CD4-positive, CD25-positive, alpha-beta regulatory T cell (primary cell): ENCODE data around the gene ALS2CL. TPM values are rescaled to one million over a fixed set of nuclear protein-coding genes. Genes with fewer than 3 reads are reported as not detected.

Experiments
- ATAC-seq, 2 donors: fragments of 150-1000 bp; cut with Tn5 transposase; one replicate each; pipeline ENCODE4 v1.10.0; 2021; ENCODE audit warnings: low read depth in 2 of 2, moderate number of reproducible peaks in 2 of 2, moderate library complexity in 1 of 2
- DNase-seq, 3 donors: peaks; one replicate each; pipeline versions ENCODE4 v3.0.0 to v3.0.0-alpha.2; 2012 to 2022; ENCODE audit warnings: mixed read lengths in 1 of 3
- H3K27ac ChIP-seq: one replicate; pipeline ENCODE4 v1.7.0; 2013; ENCODE audit warnings: mild to moderate bottlenecking, low read length; ENCODE audit not compliant: insufficient read depth, poor library complexity, severe bottlenecking
- H3K27me3 ChIP-seq: one replicate; pipeline ENCODE4 v1.7.0; 2013; ENCODE audit warnings: low read length; ENCODE audit not compliant: control insufficient read depth, insufficient read depth
- H3K36me3 ChIP-seq: one replicate; pipeline ENCODE4 v1.7.0; 2013; ENCODE audit warnings: mild to moderate bottlenecking, low read length, moderate library complexity; ENCODE audit not compliant: control insufficient read depth, insufficient read depth
- H3K4me1 ChIP-seq: 2 replicates; pipeline ENCODE4 v1.7.0; 2013; ENCODE audit warnings: mild to moderate bottlenecking, low read length; ENCODE audit not compliant: insufficient read depth, control insufficient read depth, poor library complexity, severe bottlenecking
- H3K4me3 ChIP-seq: one replicate; pipeline ENCODE4 v1.7.0; 2013; ENCODE audit warnings: low read depth, mild to moderate bottlenecking, low read length, moderate library complexity
- H3K9me3 ChIP-seq, 2 experiments: 1 replicate in 1 of 2; 2 replicates in 1 of 2; pipeline ENCODE4 v1.7.0; 2013; ENCODE audit warnings: low read length in 2 of 2, mild to moderate bottlenecking in 1 of 2, moderate library complexity in 1 of 2; ENCODE audit not compliant: control insufficient read depth in 2 of 2
- H3K27ac Mint-ChIP-seq, 3 donors: one replicate each; pipeline ENCODE4 v1.8.0; 2020 to 2022; ENCODE audit warnings: mild to moderate bottlenecking in 3 of 3, mixed read lengths in 3 of 3, moderate library complexity in 2 of 3
- H3K27me3 Mint-ChIP-seq: one replicate; pipeline ENCODE4 v1.8.0; 2022; ENCODE audit warnings: mild to moderate bottlenecking, mixed read lengths
- H3K36me3 Mint-ChIP-seq: one replicate; pipeline ENCODE4 v1.8.0; 2020; ENCODE audit warnings: mixed read lengths
- H3K4me1 Mint-ChIP-seq, 4 donors: one replicate each; pipeline ENCODE4 v1.8.0; 2020 to 2022; ENCODE audit warnings: mixed read lengths in 4 of 4, mild to moderate bottlenecking in 1 of 4
- H3K4me3 Mint-ChIP-seq, 4 donors: one replicate each; pipeline ENCODE4 v1.8.0; 2020 to 2022; ENCODE audit warnings: mild to moderate bottlenecking in 4 of 4, mixed read lengths in 4 of 4, moderate library complexity in 3 of 4
- H3K9me3 Mint-ChIP-seq, 7 donors: one replicate each; pipeline ENCODE4 v1.8.0; 2020 to 2022; ENCODE audit warnings: mixed read lengths in 7 of 7, mild to moderate bottlenecking in 3 of 7, moderate library complexity in 2 of 7
- polyA plus RNA-seq, 4 donors: library from polyadenylated mRNA; unstranded; fragments of 300-500 nt; fragmentation: Illumina TruSeq; gene quantifications; one replicate each; pipeline ENCODE4 v1.2.3, GENCODE V29; 2021
- total RNA-seq: library from RNA; stranded (reverse); gene quantifications from one replicate; pipeline ENCODE4 v1.2.3, GENCODE V29; 2022

Gene ALS2CL
- total and polyA plus RNA-seq, 5 donors from 2014 or later = 1.3 to 25.8 (median 1.7) TPM

- Histone ChIP-seq H3K9me3 (no peaks in the 10 kb centered on the region), H3K27me3 (peaks cover 2% of the 10 kb centered on the region), H3K36me3 (no peaks in the 10 kb centered on the region), H3K4me3 (no peak overlapping the region), H3K27ac (no peak overlapping the region), H3K4me1 (peaks cover 15% of the 10 kb centered on the region)
- Mint-ChIP-seq H3K4me1 (peaks cover 4 to 19% (median 11%) of the 10 kb centered on the region in 4 donors), H3K27me3 (peaks cover 7% of the 10 kb centered on the region), H3K27ac (no peak overlapping the region), H3K4me3 (no peak overlapping the region), H3K9me3 (no peaks in the 10 kb centered on the region), H3K36me3 (no peaks in the 10 kb centered on the region)
- ATAC-seq (no peak), DNase-seq (no peak)
Observed at GRCh38 chr3:46632792-46633191, 60.7 kb downstream of the ALS2CL start.

DNA sequence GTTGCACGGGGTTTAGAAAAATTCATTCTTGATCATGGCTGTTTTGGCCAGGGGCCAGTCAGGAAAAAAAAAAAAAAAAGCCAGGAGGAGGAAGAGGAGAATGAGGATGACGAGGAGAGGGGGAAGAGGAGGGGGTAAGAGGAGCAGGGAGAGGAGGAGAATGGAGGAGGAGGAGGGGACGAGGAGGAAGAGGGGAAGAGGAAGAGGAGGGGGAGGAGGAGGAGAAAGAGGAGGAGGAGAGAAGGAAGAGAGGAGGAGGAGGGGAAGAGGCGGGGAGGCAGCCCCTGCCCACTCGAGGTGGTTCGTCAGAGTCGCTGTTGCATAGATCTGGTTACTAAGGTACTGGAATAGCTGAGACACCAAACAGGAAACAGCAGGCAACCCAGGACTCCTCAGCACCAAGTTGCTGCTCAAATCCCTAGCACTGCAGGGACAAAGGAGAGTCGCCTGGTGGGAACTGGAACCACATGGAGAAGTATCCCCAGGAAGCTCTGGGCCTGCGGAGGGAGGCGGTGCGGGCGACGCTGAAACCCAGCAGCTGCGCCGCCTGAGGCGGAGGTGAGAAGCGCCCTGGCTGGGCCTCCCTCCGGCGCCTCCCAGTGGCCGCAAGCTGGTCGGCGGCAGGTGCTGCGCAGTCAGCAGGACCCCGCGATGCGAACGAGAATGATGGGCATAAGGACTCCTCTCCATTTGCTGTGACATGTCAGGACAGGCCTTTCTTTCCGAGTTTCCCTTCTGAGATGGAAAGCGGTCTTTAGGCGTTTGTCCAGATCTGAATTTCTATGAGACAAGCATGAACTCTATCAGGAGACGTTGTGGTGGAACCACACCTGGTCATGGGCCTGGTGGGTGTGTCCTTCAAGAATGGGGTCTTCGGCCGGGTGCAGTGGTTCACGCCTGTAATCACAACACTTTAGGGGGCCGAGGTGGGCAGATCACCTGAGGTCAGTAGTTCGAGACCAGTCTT, 63.6 kb downstream of the ALS2CL start:
- Histone ChIP-seq H3K27ac (no peak overlapping the region), H3K4me3 (peak overlapping the region; percentile 66), H3K27me3 (peaks cover 5% of the 10 kb centered on the region), H3K36me3 (no peaks in the 10 kb centered on the region), H3K4me1 (peaks cover 15% of the 10 kb centered on the region), H3K9me3 (no peaks in the 10 kb centered on the region)
- peak; percentile 58 to 80 (median 76) for DNase-seq
- peak overlapping the region; percentile 79 to 93 (median 87) for H3K27ac Mint-ChIP-seq
- peak overlapping the region in 3 of 4 donors; percentile 74 to 77 (median 75) for H3K4me3 Mint-ChIP-seq
- no peaks in the 10 kb centered on the region for H3K36me3 Mint-ChIP-seq
- ATAC-seq = peak; percentile 94 to 97
- peaks cover 4 to 21% (median 11%) of the 10 kb centered on the region in 4 donors for H3K4me1 Mint-ChIP-seq
- no peaks in the 10 kb centered on the region for H3K9me3 Mint-ChIP-seq
- H3K27me3 Mint-ChIP-seq = peaks cover 13% of the 10 kb centered on the region

DNA sequence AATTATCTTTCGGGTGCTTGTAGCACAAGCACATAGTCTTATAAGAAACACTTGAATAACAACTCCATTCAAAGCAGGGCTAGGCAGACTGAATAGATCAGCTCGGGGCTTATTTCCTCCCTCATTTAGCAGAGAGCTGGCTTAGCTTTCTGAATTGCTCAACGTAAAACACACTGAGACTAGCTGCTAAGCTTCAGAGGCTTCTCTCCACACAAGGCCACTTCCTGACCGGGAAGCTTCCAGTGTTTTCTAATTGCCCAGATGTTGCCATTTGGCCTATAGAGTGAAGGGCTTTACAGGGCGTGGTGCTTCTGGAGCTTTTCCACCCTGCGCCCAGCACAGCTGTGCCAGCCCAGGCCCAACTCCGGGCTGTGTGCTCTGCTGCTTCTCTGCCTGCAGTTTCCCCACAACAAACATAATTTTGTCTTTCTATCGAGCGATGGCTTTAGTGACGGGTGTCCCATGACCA, 64.5 kb downstream of the ALS2CL start:
- Mint-ChIP-seq H3K27me3 (peaks cover 19% of the 10 kb centered on the region), H3K36me3 (no peaks in the 10 kb centered on the region), H3K27ac (peak overlapping the region in 2 of 3 donors; percentile 87 to 93), H3K4me3 (peak overlapping the region in 3 of 4 donors; percentile 74 to 77 (median 75)), H3K4me1 (peaks cover 4 to 21% (median 11%) of the 10 kb centered on the region in 4 donors), H3K9me3 (no peaks in the 10 kb centered on the region)
- no peak overlapping the region for H3K4me3 ChIP-seq
- H3K36me3 ChIP-seq = no peaks in the 10 kb centered on the region
- DNase-seq (no peak), ATAC-seq (no peak)
- H3K9me3 ChIP-seq = no peaks in the 10 kb centered on the region
- peaks cover 15% of the 10 kb centered on the region for H3K4me1 ChIP-seq
- no peak overlapping the region for H3K27ac ChIP-seq
- H3K27me3 ChIP-seq = peaks cover 7% of the 10 kb centered on the region

DNA sequence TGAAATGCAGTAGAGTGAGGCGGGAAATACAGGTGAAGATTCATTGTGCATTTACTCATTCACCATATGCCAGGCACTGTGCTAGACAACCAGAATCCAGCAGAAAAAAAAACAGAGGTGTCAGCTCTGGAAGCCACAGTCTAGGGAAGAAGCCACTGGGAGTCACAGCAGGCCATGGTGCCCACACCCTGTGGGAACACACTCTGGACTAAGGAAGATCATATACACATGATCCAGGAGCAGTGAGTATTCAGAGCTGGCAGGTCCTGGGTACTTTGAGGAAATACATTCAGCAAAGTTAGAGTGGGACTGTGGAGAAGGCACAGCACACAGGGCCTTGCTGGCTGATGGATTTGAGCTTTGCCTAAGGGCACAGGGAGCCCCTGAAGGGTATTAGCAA, 66.4 kb downstream of the ALS2CL start:
- H3K9me3 ChIP-seq = no peaks in the 10 kb centered on the region
- H3K4me1 Mint-ChIP-seq = peaks cover 4 to 21% (median 11%) of the 10 kb centered on the region in 4 donors
- H3K36me3 ChIP-seq = no peaks in the 10 kb centered on the region
- ATAC-seq (no peak), DNase-seq (no peak)
- no peak overlapping the region for H3K27ac Mint-ChIP-seq
- no peak overlapping the region for H3K27ac ChIP-seq
- no peak overlapping the region for H3K4me3 Mint-ChIP-seq
- no peaks in the 10 kb centered on the region for H3K9me3 Mint-ChIP-seq
- H3K36me3 Mint-ChIP-seq = no peaks in the 10 kb centered on the region
- H3K4me1 ChIP-seq = peaks cover 15% of the 10 kb centered on the region
- peaks cover 34% of the 10 kb centered on the region for H3K27me3 Mint-ChIP-seq
- no peak overlapping the region for H3K4me3 ChIP-seq
- peaks cover 13% of the 10 kb centered on the region for H3K27me3 ChIP-seq

GRCh38 chr3:46626039-46626438, 67.4 kb downstream of the ALS2CL start:
- Mint-ChIP-seq H3K4me3 (no peak overlapping the region), H3K27ac (no peak overlapping the region), H3K27me3 (peaks cover 40% of the 10 kb centered on the region), H3K36me3 (no peaks in the 10 kb centered on the region), H3K4me1 (peaks cover 4 to 21% (median 11%) of the 10 kb centered on the region in 4 donors), H3K9me3 (no peaks in the 10 kb centered on the region)
- no peak overlapping the region for H3K27ac ChIP-seq
- no peaks in the 10 kb centered on the region for H3K9me3 ChIP-seq
- H3K36me3 ChIP-seq = no peaks in the 10 kb centered on the region
- H3K27me3 ChIP-seq = peaks cover 13% of the 10 kb centered on the region
- no peak overlapping the region for H3K4me3 ChIP-seq
- peaks cover 15% of the 10 kb centered on the region for H3K4me1 ChIP-seq
- DNase-seq = no peak
- ATAC-seq = no peak

DNA sequence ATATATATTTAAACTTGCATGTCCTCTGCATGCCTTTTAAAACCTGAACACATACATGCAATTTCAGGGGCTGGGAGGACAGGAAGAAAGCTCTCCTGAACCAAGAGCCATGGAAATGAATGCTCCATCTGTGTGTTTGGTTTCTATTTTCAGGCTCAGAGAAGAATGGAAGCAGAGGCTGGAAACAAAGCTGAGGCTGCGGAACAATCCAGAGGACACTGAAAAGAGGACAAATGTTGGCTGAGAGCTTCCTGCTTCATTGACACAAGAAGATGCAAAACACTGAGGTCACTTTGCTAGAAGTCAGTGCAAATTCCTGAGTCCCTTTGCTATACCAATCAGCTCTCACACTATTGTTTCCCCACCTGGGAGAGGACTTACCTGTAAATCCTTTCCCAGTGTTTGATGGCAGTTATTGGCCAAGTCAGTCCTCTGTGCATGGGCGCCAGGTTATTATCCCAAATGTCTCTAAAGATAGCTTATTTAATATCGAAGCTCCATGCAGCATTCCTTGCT, 68.4 kb downstream of the ALS2CL start:
- Histone ChIP-seq H3K27me3 (peaks cover 13% of the 10 kb centered on the region), H3K36me3 (no peaks in the 10 kb centered on the region), H3K27ac (no peak overlapping the region), H3K4me3 (no peak overlapping the region), H3K4me1 (peaks cover 10% of the 10 kb centered on the region), H3K9me3 (no peaks in the 10 kb centered on the region)
- ATAC-seq = no peak
- H3K9me3 Mint-ChIP-seq = no peaks in the 10 kb centered on the region
- H3K27me3 Mint-ChIP-seq = peaks cover 49% of the 10 kb centered on the region
- H3K4me3 Mint-ChIP-seq = no peak overlapping the region
- peaks cover under 1 to 17% (median 8%) of the 10 kb centered on the region in 4 donors for H3K4me1 Mint-ChIP-seq
- no peak for DNase-seq
- no peak overlapping the region for H3K27ac Mint-ChIP-seq
- no peaks in the 10 kb centered on the region for H3K36me3 Mint-ChIP-seq

GRCh38 chr3:46624533-46624932, 68.9 kb downstream of the ALS2CL start:
- no peaks in the 10 kb centered on the region for H3K36me3 ChIP-seq
- H3K4me1 ChIP-seq = peaks cover 5% of the 10 kb centered on the region
- DNase-seq (no peak), ATAC-seq (no peak)
- Mint-ChIP-seq H3K36me3 (no peaks in the 10 kb centered on the region), H3K27ac (no peak overlapping the region), H3K9me3 (no peaks in the 10 kb centered on the region), H3K4me1 (peaks cover 0 to 13% (median 4%) of the 10 kb centered on the region in 4 donors), H3K27me3 (peaks cover 54% of the 10 kb centered on the region), H3K4me3 (no peak overlapping the region)
- no peaks in the 10 kb centered on the region for H3K9me3 ChIP-seq
- H3K27me3 ChIP-seq = peaks cover 13% of the 10 kb centered on the region
- H3K27ac ChIP-seq = no peak overlapping the region
- no peak overlapping the region for H3K4me3 ChIP-seq
